Endometrial microvascular endothelial cells (primary cell): Measurements from ENCODE around the gene VIM. TPM values are rescaled to one million over a fixed set of nuclear protein-coding genes. Genes with fewer than 3 reads are reported as not detected.

Experiments
- in situ Hi-C: cut with HindIII; loops from 2 replicates; pipeline ENCODE4 v1.10.0; 2017; ENCODE audit warnings: low sequenced_read_pairs, low pct_unique_long_range_greater_than_20kb; ENCODE audit errors: inconsistent ontology term
- total RNA-seq: library from RNA; depleted of rRNA; stranded (reverse); fragments of >200 nt; gene quantifications from one replicate; pipeline ENCODE4 v1.2.3, GENCODE V29; 2015; ENCODE audit errors: inconsistent ontology term

The VIM gene
- total RNA-seq, 1 donor from 2014 or later: 5,343 TPM

DNA sequence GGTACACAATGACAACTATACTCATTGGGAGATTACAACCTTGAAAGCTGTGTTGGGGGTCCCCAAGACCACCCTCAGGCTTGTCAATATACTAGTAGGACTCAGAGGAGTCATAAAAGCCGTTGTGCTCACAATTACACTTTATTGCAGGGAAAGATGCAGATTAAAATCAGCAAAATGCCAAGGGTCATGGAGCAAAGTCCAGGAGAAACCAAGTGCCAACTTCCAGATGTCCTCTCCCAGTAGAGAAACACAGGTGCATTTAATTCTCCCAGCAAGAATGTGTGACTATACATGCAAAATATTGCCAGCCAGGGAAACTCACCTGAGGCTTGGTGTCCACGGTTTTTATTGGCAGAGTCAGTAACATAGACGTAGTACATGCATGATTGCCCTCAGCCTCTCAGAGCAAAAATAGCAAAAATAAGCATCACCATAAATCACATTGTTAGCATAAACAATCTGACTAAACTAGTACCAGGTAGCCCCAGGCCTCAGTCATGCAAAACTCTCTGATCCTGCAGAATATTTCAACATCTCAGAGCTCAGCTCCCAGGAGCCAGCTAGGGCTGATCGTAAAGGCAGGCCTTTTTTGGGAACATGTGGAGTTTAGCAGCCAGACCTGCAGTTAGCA is 50.7 kb downstream of the VIM start:
- in situ Hi-C loops: no loop called here

GRCh38 chr10:17282311-17282710 is 54.3 kb downstream of the VIM start:
- in situ Hi-C loops: no loop called here

GRCh38 chr10:17286562-17287550 is 58.8 kb downstream of the VIM start:
- in situ Hi-C loops: no loop called here

Other genes with a start within 250 kb of the VIM start
- gene CUBN, start 98.4 kb upstream of the VIM start, total RNA-seq: 0.74 TPM
- gene TRDMT1, start 26.6 kb upstream of the VIM start, total RNA-seq: 4.8 TPM
- gene ST8SIA6, start 226.4 kb downstream of the VIM start, total RNA-seq: not detected